HG03280 (cell line): ENCODE data around the gene BRAT1.

Experiments
- ATAC-seq: cut with Tn5 transposase; IDR thresholded peaks from one replicate; pipeline ENCODE4 v1.9.1; 2021; ENCODE audit warnings: mild to moderate bottlenecking, moderate library complexity; ENCODE audit not compliant: unreplicated experiment

The BRAT1 gene

DNA sequence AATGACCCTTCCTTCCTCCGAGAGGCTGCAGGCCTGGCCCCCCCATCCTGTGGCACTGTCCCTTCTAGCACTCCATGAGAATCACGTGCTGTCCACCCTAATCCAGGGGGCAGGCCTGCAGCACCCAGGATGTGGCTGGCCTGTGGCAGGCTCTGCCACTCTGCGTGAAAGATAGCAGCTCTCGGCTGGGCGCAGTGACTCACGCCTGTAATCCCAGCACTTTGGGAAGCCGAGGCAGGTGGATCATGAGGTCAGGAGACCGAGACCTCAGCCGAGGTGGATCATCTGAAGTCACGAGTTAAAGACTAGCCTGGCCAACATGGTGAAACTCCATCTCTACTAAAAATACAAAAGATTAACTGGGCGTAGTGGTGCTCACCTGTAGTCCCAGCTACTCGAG is 54.6 kb downstream of the BRAT1 start:
- ATAC-seq, result no peak

DNA sequence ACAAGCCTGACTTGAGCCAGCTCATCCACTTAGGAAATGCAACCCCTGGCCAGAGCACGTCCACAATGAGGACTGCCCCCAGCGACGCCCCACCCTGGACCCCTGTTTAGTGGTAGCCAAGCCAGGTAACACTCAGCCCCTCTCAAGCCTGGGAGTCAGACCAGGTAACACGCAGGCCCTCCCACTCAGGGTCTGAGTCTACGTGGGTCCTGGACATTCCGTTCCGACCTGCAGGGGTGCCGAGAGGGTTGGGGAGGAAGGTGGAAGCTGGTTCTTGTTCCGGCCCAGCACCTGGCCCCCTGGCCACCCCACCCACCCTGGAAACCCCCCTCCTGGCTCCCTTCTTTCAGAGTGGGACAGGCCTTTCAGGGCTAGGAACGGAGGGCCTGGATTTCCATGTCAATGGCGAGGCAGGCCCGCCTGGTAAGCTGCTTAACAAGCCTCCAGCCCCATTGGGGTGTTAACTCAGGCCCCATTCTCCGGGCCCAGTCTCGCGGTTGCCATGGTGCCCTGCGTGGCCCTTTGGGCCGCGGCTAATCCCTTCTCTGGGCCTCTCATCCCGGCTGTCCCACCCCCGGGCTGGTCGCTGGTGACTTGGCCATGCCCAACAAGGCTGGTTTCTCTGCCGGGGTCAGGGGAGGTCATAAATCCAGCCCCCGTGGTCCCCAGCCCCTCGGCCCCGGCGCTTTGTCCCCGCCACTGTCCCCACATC is 55.4 kb downstream of the BRAT1 start:
- ATAC-seq, result no peak

DNA sequence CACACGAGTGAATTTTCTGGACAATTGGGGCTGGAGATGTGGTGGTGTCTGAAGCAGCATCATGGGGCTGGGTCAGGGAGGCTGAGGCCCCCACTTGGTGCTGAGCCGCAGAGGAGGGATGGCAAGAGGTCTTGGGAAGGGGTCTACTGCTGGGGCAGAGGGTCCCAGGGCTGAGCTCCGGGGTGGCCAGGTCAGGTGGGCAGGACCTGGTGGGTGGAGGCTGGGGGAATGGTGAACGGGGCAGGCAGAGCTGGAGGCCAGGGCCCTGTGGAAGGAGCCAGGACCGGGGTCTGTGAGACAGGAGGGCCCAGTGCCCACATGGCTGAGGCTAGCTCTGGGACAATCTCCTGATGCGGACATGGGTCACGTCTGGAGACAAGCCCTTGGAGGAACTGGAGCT is 56.1 kb downstream of the BRAT1 start:
- ATAC-seq, result no peak

DNA sequence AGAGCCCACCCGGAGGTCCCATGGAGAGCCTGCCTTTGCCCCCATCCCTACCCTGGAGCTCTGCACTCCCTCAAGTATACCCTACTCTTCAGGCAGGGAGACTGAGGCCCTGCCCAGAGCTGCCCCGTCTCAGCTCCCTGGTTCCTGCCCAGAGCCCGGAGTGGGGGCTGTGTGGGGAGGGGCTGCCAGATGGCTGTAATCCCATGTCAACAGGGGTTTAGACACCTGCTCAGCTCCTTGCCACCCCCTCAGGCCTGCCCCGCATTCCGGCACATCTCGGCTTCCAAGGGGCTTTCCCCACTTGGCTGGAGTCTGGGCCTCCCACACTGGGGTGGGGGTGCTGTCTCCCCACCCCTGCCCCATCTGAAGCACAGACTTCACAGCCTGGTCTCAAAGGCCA is 56.6 kb downstream of the BRAT1 start:
- ATAC-seq, result no peak

DNA sequence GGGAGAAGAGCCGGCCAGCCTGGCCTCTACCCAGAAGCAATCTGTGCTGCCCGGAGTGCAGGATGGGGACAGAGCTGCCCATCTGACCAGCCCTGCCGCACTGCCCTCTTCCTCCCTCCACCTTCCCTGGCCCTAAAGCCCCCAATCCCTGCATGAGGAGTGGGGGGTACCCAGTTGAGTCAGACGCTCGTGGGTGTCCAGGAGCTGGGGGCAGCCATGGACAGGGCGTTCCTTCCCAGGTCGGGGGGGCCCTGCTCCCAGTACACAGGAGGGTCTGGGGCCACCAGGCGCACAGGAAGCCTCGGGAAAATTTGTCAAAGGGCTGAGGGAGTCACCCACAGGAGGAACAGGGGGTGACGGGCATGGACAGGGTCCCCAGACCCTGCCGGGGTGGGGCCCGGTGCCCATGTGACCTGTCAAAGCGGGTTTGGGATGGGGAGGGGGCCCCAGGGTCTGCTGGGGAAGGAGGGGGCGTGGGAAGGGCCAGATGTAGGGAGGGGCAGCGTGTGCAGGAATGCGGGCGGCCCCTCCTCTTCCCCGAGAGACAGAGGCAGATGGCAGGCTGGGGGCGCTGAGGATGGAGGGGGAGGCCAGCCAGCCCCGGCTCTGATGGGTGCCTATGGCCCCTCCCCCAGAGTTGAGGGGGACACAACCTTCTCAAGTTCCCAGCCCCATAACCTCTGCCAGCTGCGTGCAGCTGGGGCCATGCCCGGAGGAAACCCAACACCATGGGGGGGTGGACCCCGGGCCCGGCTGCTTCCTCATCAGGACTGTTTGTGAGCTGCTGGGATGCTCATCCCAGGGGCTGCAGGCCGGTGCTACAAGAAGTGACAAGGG is 57.6 kb downstream of the BRAT1 start:
- no peak for ATAC-seq

DNA sequence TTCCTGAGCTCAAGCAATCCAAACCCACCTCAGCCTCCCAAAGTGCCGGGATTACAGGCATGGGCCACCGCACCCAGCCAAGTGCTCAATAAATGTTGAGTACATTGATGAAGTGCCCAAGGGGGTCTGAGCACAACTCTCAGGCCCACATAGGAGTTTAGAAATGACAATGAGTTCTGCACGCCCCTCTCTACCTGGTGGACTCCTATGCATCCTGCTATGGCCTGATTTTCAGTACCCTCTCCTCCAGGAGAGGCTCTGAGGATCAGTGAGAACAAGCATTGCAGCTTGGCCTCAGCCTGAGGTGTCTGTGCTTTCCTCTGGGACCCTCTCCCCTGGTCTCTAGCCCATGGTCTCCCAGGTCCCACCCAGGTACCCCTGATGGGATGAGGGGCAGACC is 58.3 kb downstream of the BRAT1 start:
- ATAC-seq, result no peak

DNA sequence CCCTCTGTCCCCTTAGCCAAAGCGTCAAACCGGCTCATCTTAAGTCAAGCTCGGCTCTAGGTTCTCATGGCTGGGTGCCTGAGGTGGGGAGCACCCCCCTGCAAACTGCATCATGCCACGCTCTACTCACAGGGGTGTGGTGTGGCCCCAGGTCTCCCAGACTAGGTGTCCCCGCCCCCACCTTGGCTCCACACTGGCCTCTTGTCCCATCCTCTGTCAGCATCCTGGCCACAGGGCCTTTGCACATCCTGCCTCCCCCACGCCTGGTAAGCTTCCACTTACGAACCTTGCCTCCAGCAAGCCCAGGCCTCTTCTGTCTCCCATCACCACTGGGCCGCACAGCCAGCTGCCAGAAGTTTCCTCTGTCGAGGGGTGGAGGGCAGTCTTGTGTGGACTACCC is 58.9 kb downstream of the BRAT1 start:
- no peak for ATAC-seq

DNA sequence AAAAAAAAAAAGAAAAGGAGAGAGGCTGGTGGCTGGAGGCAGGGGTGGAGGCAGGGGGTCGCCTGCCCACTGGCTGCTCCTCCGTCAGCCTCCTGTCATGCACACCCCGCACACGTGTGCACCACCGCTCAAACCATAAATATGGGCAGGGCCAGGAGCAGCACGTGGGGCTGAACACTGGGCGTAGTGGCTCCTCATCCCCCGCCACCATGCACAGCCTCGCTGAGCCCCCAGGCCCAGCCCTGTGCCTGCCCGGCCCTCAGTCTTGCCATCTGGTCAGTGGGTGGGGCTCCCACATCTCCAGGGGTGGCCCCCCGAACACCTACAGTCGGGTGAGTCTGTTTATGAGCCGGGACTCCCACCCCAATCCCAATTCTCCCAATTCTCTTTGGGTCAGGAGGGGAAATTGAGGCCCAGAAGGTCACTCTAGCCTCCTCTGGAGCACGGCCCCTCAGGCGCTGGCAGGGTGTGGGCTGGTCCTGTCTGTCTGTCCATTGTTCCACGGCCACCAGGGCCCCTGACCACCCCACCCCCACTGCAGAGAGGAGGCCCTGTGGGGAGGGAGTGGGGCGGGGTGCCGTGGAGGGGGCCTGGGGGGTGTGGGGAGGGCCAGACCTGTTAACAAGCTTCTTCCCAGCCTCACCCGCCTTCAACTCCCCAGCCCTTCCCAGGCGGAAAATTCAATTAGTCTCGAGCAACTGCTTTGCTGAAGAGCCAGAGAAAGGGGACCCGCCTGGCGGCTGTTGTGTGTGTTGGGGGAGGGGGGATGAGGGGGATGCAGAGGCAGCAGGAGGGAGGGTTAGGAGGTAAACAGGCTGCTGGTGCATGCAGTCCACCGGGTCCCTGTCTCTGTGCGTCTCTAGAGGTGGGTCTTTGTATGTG is 59.7 kb downstream of the BRAT1 start:
- no peak for ATAC-seq

DNA sequence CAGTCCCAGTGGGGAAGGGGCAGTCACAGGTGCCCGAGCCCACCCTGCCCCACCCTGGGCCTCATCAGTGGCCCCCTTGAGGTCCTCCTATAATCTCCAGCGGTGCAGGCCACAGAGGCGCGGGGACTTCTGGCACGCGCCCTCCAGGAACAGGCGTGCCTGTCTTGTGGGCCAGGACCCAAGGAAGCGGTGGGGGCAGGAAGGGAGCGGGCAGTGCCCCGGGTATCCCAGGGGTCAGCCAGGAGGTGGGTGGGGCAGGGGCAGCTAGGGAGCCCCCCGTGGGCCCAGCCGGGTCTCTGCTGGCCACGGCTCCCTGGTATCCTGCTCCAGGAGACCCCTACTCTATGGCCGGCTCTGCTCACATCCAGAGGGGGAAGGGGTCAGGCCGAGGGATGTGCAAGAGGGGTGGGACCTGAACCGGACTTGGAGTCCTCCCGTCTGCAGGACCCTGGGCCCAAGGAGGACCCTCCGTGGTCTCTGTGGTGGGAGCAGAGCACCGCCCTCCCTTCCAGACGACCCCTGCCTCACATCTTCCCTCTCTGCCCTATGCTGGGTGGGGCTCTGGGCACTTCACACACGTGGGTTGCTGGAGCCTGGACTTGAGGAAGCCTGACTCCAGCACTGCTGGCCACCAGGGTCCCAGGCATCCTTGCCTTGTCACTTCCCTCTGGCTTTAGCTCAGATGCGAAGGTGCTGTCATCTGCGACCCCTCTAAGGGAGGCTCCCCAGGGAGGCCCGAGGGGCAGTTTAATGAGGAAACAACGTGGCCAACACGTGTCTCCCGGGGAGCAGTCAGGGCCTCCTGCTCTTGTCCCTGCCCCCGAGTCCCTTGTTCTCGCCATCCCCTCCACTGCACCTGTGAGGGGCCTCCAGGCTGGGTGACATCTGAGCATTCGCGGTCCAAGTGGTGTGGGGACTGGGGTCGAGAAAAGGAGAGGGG is 60.9 kb downstream of the BRAT1 start:
- ATAC-seq, result no peak

DNA sequence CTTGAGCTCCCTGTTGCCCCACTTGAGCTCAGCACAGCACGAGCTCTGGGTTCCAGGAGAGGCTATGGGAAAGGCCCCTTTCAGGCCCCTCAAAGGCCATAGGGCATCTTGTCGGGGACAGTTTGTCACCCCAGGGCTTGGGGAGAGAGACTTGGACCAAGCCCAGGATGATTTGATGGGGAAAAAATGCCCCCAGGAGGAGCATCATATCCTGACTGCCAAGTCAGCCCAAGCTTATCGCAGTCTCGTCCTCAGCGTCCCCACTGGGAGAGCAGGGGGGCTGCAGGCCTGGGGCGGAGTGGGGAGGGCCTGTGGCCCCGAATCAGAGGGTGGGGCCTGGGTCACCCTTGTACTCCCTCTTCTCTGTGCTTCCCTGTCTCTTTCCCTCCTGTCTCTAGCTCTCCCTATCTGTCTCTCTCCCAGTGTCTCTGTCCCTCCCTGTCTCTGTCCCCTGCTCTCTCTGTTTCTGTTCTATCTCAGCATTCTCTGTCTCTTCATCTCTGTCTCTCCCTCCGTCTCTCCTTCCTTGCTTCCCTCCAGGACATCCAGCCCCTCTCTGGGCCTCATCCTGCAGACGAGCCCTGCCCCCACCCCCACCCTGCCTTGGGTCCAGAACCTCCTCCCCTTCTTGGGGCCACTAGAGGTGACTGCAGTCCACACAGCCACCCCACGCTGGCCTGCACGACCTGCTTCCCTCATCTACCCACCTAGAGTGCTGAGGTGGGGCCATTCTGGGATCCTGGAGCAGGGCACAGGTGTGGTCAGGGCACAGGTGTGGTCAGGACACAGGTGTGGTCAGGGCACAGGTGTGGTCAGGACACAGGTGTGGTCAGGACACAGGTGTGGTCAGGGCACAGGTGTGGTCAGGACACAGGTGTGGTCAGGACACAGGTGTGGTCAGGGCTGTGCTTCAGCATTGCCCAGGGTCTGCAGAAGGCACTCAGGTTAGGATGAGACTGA is 61.8 kb downstream of the BRAT1 start:
- no peak for ATAC-seq

DNA sequence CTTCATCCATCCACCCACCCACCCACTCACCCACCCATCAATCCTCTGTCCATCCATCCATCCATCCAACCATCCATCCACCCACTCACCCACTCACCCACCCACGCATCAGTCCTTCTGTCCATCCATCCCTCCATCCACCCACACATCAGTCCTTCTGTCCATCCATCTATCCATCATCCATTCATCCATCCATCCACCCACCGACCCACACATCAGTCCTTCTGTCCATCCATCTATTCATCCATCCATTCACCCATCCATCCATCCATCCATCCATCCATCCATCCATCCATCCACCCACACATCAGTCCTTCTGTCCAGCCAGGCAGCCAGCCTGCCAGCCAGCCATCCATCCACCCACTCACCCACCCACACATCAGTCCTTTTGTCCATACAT is 63.3 kb downstream of the BRAT1 start:
- no peak for ATAC-seq

DNA sequence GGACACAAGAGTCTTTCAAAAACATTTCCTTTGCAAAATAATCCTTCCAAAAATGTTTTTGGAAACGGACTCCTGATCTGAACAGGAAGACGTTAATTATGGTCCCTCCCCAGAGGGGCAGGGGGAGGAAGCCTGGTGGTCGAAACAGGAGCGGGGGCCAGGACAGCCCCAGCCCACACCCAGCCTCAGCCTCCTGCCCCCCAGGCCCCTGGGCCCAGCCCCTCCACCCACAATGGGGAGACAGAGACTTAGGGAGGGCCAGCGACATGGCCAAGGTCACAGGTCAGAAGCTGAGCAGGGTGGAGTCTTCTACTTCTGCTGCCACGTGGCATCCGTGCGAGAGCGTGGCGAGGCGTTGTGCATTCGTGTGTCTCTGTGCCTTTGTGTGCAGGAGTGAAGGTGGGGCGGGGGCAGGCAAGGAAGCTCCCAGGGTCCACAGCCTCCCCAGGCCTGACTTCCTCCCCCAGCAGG is 65.1 kb downstream of the BRAT1 start:
- no peak for ATAC-seq

DNA sequence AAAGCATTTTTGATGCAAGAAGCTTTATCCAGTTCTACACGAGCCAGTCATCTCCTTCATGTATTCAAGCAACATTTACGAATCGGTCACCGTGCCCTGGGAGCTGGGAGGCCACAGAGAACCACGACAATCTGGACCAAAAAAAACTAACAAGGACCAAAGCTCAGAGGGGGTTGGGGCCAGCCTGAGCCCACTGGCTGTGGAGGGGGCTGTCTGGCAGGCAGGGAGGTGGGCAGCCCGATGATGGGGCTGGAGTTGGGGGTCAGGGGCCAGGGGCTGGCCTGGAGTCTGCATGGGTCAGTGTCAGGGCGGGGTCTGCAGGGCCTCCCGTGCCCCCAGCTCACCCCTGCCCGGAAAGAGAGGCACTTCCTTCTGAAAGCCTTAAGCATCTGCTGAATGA is 66.6 kb downstream of the BRAT1 start:
- ATAC-seq, result no peak

DNA sequence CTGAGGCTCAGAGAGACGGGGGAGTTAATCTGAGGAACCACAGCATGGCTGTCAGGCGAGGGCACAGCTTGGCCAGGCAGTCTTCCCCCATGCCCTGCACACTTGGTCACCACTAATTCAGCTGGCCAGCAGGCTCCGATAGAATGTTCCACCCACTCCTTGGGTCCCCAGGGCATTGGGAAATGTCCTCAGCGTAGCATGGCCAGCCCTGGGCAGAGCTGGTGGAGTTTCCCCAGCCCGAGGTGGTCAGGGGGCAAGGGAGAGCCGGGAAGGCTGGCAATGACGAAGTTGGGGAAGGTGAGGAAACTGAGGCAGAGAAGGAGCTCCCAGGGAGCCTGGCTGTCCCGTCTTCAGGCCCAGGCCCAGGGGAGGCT is 67.1 kb downstream of the BRAT1 start:
- ATAC-seq, result no peak
